SU-DHL-6 (cell line): ENCODE data around the gene MTPN.

ENCODE experiments used
- H2AFZ ChIP-seq: fragments of 200-600 bp; sonication (generic); 2 replicates; pipeline ENCODE4 v1.6.1; 2014; ENCODE audit warnings: low read depth, mild to moderate bottlenecking, moderate library complexity, mixed read lengths, antibody characterized with exemption, low read length; ENCODE audit not compliant: severe bottlenecking
- H3F3A ChIP-seq: fragments of 200-600 bp; shearing (Covaris generic); 2 replicates; pipeline ENCODE4 v1.6.0; 2016; ENCODE audit warnings: antibody characterized with exemption, mild to moderate bottlenecking; ENCODE audit not compliant: insufficient read depth
- H3K27ac ChIP-seq: fragments of 200-600 bp; sonication (generic); 2 replicates; pipeline ENCODE4 v1.5.1; 2016; ENCODE audit warnings: low read depth, mild to moderate bottlenecking, low read length, moderate library complexity, mixed read lengths
- H3K27me3 ChIP-seq: fragments of 200-600 bp; sonication (generic), shearing (Covaris generic); 2 replicates; pipeline ENCODE4 v1.6.0; 2014; ENCODE audit warnings: mild to moderate bottlenecking, low read length
- H3K36me3 ChIP-seq: fragments of 200-600 bp; sonication (generic); 2 replicates; pipeline ENCODE4 v1.6.1; 2014; ENCODE audit warnings: mild to moderate bottlenecking, low read length, mixed read lengths
- H3K4me2 ChIP-seq: fragments of 300-600, 200-600 bp; shearing (Covaris generic), sonication (generic); 2 replicates; pipeline ENCODE4 v1.6.0; 2014; ENCODE audit warnings: low read length, low read depth, mild to moderate bottlenecking; ENCODE audit not compliant: poor library complexity, severe bottlenecking
- H3K4me3 ChIP-seq: fragments of 200-600 bp; sonication (generic); 2 replicates; pipeline ENCODE4 v1.5.1; 2014; ENCODE audit warnings: antibody characterized with exemption, low read length, mild to moderate bottlenecking, mixed read lengths; ENCODE audit not compliant: insufficient read depth, poor library complexity, severe bottlenecking
- H3K79me2 ChIP-seq: fragments of 200-600 bp; sonication (generic); 2 replicates; pipeline ENCODE4 v1.6.1; 2014; ENCODE audit warnings: mild to moderate bottlenecking, low read length, moderate library complexity; ENCODE audit not compliant: insufficient read depth
- H3K9ac ChIP-seq: fragments of 200-600 bp; sonication (generic); 2 replicates; pipeline ENCODE4 v1.7.0; 2014; ENCODE audit warnings: mild to moderate bottlenecking, low read length
- H3K9me2 ChIP-seq: fragments of 200-600 bp; sonication (generic); replicated peaks from 2 replicates; pipeline ENCODE4 v1.6.1; 2014; ENCODE audit warnings: low read length; ENCODE audit not compliant: insufficient read depth
- H3K9me3 ChIP-seq: fragments of 200-600 bp; sonication (generic); 2 replicates; pipeline ENCODE4 v1.6.1; 2014; ENCODE audit warnings: low read length, mixed read lengths; ENCODE audit not compliant: insufficient read depth
- H4K20me1 ChIP-seq: fragments of 200-600 bp; sonication (generic); 2 replicates; pipeline ENCODE4 v1.6.1; 2014; ENCODE audit warnings: low read depth, mild to moderate bottlenecking, antibody characterized with exemption, low read length, moderate library complexity, mixed read lengths
- CTCF ChIP-seq: fragments of 200-600 bp; sonication (generic); IDR thresholded peaks from one replicate; pipeline ENCODE4 v1.5.1; 2017; ENCODE audit warnings: antibody characterized with exemption, mild to moderate bottlenecking, low read length, moderate library complexity; ENCODE audit not compliant: insufficient read depth, poor library complexity, severe bottlenecking
- EZH2phosphoT487 ChIP-seq: fragments of 200-600 bp; sonication (generic), shearing (Covaris generic); conservative IDR thresholded peaks from 2 replicates; pipeline ENCODE4 v1.6.1; 2018; ENCODE audit warnings: mild to moderate bottlenecking, antibody characterized with exemption, low read length, moderate library complexity, mixed read lengths

MTPN gene

GRCh38 chr7:136002802-136003201 is 25.6 kb upstream of the MTPN start:
- H2AFZ ChIP-seq = no peak overlapping the region
- H3F3A ChIP-seq = no peaks in the 10 kb centered on the region
- H4K20me1 ChIP-seq = no peaks in the 10 kb centered on the region
- H3K9ac ChIP-seq = no peak overlapping the region
- H3K36me3 ChIP-seq = no peaks in the 10 kb centered on the region
- no peak overlapping the region for H3K4me3 ChIP-seq
- H3K9me3 ChIP-seq = no peaks in the 10 kb centered on the region
- TF ChIP-seq EZH2phosphoT487 = no peak
- TF ChIP-seq CTCF = no peak
- no peak overlapping the region for H3K4me2 ChIP-seq
- no peak overlapping the region for H3K27ac ChIP-seq
- H3K79me2 ChIP-seq = no peaks in the 10 kb centered on the region
- H3K27me3 ChIP-seq = no peaks in the 10 kb centered on the region
- no peaks in the 10 kb centered on the region for H3K9me2 ChIP-seq

- Histone ChIP-seq H4K20me1 (no peaks in the 10 kb centered on the region), H3F3A (no peaks in the 10 kb centered on the region), H3K79me2 (no peaks in the 10 kb centered on the region), H3K27ac (no peak overlapping the region), H3K27me3 (no peaks in the 10 kb centered on the region), H3K36me3 (no peaks in the 10 kb centered on the region), H3K9me2 (no peaks in the 10 kb centered on the region), H3K9me3 (no peaks in the 10 kb centered on the region), H3K9ac (no peak overlapping the region), H3K4me3 (no peak overlapping the region), H2AFZ (no peak overlapping the region), H3K4me2 (no peak overlapping the region)
- TF ChIP-seq EZH2phosphoT487 (no peak), CTCF (no peak)
Measured at GRCh38 chr7:136000288-136000913, 23.2 kb upstream of the MTPN start.

GRCh38 chr7:135998081-135998480 is 20.9 kb upstream of the MTPN start:
- Histone ChIP-seq H3F3A (no peaks in the 10 kb centered on the region), H3K27me3 (no peaks in the 10 kb centered on the region), H3K9me3 (no peaks in the 10 kb centered on the region), H4K20me1 (no peaks in the 10 kb centered on the region), H2AFZ (no peak overlapping the region), H3K27ac (no peak overlapping the region), H3K9me2 (no peaks in the 10 kb centered on the region), H3K79me2 (no peaks in the 10 kb centered on the region), H3K4me3 (no peak overlapping the region), H3K9ac (no peak overlapping the region), H3K4me2 (no peak overlapping the region), H3K36me3 (no peaks in the 10 kb centered on the region)
- no peak for TF ChIP-seq CTCF
- TF ChIP-seq EZH2phosphoT487 = no peak
